Amniotic stem cell (primary cell): ENCODE measurements around the gene LAPTM5.
A peak's percentile ranks its signal among the peaks of the same experiment; 100 is the strongest.

Experiments used
- DNase-seq: peaks from one replicate; lab custom pipeline; 2025; lab: John Stamatoyannopoulos, UW

The LAPTM5 gene

DNA sequence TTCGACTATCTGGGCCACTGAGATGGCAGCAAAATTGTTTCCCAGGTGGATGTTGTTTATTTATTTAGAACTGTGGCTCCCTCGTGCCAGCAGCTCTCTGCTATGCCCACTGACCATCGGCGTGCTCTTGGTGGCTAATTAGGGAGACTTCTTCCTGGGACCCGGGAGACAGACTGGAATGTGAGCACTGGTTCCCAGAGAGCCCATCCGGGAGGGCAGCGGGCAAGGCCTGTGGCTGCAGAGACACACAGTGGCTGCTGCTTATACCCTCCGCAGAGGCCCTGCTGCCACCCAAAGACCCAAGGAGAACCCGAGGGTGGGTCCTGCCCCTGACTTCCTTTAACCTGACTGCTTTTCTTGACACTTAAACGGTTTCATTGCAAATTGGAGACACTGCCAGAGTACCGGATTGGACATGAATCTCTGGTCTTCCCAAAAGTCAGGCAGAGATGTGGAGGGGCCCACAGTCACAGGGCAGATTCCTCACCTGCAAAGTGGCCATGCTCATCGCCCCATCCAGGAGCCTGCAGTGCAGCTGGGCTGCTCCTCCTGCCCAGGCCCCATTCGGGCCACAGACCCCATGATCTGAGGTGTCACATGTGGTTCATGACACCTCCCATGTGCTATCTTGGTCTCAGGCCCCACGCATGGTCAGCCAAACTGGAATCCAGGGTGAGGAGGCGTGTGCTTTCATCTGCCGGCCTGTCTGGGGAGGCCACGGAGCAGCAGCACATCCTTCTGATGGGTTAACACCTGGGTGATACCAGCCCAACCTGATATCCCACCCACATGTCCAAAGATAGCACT lies 28.5 kb downstream of the LAPTM5 start:
- DNase-seq, result no peak

DNA sequence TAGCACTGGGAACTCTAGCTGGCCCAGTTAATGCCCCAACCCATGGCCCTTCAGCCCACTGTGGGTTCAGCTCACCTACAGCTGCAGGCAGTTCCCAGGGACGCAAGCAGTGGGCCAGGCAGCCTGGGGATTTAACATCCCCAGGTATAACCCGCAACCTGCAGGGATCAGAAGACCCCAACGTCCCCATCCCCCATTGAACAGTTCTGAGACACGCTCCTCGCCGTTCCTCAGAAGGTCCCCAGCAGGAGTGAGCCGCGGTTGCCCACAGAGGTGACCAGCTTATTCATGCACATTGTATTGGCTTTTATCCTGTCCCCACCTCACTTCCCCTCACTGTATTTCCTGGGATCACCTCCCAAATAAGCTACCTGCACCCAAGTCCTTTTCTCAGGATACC lies 29.2 kb downstream of the LAPTM5 start:
- DNase-seq, result no peak

DNA sequence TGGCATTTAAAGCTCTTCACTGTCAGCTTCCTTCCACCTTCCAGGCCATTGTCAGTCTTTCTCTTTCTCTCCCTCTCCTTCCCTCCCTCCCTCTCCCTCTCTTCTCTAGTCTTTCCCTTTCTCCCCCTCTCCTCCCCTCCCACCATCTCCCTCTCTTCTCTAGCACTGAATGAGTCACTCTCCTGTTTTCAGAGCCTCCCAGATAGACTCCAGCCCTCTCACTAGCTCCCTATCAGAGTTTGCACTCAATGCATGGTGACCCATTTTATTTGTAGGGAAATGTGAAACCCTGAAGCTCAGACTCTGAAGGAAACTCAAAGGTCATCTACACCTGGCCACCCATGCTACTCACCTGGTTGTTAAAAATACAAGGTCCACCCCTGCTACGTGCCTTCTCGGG lies 29.8 kb downstream of the LAPTM5 start:
- DNase-seq, result no peak

DNA sequence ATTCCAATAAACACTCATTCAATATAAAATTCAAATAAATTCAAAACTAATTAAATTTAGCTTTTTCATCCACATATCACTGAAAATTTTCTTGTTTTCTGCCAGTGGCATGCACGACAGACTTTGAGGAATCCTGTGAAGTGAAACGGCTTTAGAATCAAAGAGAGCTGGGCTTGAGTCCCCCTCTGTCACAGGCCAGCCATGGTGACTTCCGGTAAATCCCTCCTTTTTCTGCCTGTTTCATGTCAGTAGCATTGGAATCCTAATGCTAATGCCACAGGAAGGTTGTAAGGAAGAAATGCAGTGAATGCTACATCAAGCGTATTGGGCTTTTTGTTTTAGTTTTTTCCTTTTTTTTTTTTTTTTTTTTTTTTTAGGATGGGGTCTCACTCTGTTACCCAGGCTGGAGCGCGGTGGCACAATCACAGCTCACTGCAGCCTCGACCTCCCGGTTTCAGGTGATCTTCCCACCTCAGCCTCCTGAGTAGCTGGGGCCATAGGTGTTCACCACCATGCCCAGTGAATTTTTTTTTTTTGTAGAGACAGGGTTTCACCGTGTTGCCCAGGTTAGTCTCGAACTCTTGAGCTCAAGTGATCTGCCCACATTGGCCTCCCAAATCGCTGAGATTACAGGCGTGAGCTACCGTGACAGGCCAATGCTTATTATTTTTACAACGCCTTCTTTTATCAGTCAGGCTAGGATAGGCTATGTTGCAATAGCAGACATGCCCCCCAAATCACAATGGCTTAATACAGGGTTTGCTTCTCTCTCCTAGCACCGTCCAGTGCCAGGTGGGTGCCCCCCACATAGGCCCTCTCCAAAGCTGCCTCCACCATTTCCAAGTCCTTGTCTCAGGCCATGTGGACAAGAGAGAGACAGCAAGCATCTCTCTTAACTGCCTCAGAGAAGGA lies 30.5 kb downstream of the LAPTM5 start:
- no peak for DNase-seq

DNA sequence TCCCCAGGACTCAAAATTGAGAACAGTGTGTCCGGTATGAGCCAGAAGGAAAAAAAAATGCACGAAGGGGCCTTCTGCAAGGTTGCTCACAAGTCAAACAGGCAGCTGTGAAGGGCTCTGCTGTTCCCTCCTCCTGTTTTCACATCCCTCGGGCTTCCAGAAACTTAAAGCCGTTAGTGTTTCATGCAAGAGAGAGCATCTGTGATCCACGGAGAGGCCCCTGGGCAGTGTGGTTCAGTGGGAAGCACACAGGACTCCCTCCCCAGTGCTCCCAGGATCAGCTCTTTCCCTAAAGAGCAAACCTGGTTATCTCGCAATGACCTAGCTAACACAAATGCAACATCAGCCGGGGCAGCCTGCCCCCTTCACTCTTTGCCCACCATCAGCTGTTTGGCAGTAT lies 31.3 kb downstream of the LAPTM5 start:
- no peak for DNase-seq

DNA sequence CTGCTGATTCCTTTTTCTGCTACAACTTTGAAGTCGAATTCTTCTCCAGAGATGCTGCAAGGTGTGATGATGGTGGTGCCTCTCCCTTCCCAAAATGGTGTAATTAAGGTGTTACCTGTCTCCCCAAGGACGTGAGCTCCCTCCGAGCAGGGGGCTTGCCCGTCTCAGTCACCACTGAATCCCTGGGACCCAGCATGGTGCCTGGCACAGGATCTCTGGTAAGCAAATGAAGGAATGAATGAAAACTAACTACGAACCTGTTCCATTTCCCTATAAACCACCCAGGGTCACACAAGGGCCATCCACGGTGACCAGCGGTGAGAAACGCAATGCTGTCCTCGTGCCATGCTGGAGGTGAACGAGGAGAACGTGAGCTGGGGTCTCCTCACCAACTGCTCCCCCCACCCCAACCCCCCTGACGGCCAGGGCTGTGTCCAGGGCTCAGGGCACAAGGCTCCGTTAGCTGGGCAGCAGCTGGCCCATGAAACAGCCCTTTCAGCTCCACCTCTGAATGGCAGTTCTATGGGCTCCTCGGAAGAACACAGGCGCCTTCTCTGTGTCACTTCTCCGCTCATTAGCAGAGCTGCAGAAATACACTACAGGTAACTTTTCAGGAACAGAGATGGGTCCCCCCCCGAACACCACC lies 32.0 kb downstream of the LAPTM5 start:
- DNase-seq, result no peak

DNA sequence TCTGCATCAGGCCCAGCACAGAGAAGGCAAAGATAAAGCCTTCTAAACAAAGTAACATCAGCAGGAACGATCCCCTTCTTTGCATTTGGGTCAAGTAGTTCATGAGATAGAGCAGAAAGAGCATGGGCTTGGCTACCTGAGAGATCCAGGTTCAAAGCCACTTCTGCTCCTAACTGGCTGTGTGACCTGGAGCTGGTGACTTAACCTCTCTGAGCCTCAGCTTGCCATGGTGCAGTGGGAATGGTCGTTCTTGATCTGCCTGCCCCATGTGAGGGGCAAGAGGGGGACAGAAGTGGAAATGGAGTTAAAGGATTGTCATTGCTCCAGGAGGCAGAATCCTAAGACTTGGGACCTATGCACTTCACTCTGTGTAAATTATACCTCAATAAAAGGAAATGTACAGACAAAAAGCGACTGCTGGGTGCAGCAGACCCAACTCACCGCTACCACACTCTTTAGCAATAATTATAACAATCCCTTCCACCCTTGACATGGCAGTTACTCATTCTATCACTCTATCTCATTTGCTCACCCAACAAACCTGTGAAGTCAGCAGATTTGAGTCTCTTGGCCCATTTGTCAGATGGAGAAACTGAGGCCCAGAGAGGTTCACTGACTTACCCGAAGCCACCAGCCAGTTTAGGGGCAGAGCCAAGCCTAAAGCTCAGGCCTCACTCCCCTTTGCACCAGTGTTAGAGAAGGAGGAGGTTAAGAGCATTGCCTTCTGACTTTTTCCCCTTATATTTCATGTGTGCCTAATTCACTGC lies 32.7 kb downstream of the LAPTM5 start:
- no peak for DNase-seq

DNA sequence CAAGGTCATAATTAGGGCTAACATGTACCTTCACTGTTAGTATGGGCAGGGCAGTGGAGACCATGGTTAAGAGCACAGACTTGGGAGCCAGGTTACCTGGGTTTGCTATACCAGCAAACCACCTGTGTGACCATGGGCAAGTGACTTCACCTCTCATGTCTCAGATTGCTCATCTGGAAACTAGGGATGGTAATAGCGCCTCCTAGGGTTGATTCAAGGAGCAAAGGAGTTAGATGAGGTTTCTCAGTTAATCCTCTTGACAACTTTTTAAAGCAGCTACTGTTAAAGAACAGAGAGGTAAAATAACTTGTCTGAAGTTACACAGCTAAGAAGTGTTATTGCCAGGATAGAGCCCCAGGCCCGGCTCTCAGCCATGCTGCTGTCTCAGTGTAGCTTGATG lies 33.4 kb downstream of the LAPTM5 start:
- DNase-seq, result no peak

DNA sequence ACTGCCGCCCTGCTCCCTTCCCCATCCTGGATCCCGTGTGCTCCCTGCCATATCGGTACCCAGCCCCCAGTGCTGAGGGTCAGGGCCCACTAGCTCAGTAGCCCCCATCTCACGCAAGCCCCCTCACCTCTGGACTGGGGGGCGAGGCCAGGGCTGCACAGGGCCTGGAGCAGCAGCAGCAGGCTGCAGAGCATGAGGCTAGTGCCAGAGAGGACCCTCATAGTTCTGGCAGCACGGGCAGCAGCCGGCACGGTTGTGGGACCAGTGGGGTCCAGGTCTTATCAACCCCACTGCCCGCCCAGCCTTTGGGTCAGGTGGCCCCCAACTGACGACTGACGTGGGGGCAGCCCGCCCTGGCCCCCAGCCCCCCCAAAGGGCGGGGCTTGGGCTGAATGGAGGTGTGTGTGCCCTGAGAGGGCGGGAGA lies 34.2 kb downstream of the LAPTM5 start, which contains the start of gene MATN1:
Gene MATN1, minus strand, starts transcription at position 255 of the 425 bp plus-strand sequence. Its CDS starts 34 bp downstream, at position 221.
- no peak for DNase-seq

DNA sequence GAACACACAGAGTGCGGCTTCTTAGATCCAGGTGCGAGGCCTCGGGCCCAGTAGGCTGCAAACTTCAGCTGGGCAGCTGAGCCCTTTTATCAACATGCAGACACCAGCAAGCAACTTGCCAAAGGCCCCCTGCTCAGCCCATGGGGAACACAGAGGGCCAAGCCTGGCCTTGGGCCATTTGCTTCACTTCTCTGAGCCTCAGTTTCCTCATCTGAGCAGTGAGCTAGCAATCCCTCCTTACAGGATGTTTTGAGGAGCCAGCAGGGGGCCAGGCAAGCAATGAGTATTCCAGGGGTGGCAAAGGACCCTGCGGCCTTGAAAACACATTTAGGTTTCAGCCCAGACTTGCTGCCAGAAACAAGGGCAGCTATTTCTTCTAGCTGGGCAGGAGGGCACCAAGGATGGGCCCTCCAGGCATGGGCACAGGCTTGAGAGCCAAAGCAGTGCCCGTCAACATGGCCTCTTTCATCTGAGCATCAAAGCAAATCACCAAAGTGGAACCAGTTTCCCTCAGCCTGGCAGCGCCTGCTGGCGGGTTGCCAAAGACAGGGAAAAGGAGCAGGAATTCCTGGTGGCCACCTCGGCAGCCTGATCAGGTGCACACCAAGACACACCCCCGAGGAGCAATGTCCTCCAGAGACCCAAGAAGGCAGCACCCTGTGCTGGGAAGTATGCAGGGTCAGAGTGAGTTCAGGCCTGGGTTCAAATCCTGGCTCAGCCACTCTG lies 35.6 kb downstream of the LAPTM5 start:
- DNase-seq, result no peak

DNA sequence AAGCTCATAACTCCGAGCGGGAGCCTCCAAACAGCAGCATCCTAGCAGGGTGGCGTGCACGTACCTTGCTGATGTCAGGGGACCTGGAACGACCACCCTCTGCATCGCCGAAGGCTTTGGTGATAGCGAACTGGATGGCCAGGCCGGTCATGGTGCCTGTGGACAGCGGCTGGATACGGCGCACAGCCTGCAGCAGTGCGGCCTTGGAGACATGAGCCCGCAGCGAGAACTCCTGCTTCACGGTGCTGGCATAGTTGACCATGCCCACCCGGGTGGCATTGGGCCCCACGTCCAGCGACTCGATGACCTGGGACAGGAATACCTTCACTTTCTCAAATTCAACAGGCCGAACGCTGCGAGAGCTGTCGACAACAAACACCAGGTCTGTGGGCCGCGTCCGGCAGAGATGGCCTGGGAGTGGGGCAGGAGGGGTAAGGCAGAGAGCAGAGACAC lies 36.2 kb downstream of the LAPTM5 start:
- DNase-seq, result no peak

DNA sequence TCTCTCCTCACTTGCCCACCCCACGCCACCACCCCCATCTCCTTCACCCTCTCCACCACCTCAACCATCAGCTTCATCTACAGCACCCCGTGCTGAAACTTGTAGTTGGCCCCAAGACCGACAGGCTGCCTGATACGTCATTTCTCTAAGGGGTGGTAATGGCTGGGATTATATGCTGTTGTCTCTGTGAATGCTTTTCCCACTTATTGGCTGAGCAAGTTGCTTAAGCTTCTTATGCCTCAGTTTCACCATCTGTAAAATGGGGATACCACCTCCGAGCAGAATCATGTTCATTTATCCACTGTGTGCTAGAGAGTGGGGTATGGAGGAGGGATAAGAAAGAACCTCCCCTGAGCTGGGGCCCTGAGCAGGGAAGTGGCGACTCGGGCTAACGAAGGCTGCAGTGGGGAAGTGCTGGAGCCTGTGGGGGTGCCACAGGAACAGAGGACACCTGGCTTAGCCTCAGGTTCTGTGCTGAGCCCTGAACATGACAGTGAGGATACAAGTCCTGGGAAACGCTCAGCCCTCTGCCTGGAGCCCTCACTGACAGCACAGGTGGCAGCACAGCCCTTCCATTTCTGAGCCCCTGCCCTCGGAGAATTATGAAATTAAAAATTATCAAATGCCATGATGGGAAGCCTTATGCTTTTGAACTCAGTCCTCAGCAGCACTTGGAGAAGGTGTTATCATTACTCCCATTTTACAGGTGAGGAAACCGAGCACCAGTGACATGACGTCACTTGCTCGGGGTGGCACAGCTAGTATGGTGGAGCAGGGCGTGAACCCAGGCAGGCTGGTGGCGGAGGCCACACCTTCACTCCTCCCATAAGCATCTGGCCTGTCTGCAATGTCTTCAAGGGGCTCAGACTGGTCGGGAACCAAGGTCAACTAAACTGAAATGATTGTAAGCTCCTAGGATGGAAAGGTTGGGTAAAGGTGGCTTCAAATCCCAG lies 37.0 kb downstream of the LAPTM5 start:
- DNase-seq, result no peak

DNA sequence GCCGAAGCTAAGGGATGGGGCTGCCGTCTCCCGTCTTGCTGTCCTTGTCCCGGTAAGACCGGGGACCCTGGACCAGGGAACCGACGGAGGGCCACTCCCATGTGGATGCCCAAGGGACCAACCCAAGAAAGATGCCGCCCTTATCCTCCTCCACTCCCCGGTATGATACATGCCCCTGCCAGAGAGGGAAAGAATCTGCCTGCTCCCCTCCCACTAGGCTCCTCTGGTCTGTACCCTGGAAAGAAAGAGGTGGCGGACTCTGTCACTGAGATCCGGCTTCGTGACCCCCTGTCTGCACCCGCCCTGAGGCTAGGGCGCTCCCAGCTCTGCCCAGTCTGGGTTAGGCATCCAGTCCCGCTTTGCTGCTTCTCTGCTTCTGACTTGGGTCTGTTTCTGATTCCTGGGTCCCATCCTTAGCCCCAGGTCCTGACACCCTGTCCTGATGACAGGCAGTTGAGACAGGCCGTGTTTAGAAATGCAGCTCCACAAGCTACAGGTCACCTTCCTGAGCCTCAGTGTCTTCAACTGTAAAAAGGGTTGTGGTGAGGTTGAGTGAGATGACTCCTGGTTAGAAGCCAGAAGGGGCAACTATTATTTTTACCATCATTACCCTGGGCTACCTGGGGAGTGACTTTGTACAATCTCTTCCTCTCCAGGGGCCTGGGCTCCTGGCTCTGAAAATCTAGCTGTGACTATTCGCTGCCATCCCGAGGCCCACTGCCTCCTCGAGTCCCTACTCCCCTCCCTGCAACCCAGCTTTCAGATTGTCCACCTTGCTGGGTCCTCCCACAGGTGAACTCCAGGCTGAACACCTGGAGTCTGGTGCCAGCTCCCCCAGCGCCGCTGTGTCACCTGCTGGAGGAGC lies 37.9 kb downstream of the LAPTM5 start:
- no peak for DNase-seq

DNA sequence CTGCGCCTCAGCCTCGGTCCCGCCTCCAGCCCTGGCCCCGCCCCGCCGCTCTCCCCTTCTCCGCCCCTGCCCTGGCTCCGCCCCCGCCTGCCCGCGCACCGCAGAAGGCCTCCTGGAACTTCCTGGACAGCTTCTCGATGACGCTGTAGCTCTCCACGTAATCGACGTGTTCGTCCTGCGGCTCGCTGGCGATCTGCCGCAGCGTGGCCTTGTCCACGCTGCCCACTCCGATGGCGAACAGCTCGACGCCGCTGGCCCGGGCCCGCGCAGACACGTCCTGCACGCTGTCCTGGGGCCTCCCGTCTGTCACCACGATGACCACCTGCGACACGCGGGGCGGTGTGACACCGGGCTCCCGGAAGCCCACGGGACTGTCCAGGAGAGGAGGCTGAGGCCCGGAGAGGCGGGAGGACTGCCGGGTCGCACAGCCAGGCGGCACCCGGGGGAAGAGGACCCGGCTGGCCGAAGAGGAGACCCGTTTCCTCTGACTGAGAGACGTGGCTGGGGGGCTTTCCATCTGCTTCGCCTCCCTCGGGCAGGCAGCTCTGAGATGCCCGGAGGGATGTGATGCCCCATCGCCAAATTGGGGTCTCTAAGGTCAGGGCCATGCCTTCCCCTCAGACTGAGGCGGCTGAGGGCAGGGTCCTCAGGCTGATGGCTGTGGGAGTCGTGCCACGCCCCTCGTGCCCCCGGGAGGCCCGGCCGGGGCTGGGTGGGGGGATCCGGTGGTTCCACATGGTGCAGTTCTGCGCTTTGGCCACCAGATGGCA lies 38.8 kb downstream of the LAPTM5 start:
- DNase-seq, result peak; percentile 100

DNA sequence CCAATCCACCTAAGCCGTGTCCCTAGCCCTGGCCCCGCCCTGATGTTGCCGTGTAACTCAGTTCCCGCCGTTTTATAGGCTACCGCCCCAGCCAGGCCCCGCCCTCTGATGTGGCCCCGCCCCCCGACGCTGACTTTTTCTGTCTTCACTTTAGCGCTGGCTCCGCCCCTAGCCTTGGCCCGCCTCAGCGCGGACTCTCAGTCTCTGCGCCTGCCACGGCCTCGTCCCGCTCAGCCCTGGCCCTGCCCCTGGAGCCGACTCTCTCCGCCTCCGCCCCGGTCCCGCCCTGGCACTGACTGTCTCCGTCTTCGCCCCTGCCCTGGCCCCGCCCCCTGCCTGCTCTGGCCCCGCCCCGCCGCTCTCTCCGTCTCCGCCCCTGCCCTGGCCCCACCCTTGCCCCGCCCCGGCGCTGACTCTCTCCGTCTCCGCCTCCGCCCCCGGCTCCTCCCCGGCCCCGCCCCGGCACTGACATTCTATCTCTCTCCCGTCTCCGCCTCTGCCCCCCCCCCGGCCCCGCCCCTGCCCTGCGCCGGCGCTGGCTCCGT lies 39.4 kb downstream of the LAPTM5 start:
- DNase-seq, result peak; percentile 100

DNA sequence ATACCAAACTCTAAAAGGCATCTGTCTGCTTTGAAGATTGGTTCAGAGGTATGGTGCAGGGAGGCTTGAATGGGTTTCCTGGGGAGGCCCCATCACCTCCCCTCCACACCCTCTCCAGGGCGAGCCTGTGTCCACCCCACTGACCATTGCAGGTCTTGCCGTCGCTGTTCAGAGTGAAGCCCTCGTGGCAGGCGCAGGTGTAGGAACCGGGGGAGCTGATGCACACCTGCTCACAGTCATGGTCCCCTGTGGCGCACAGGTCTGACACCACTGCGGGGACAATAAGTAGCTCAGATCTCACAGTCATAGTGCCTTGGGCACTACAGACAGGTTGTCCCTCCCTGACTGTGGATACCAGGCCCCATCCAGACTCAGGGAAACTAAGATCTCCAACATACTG lies 40.9 kb downstream of the LAPTM5 start:
- DNase-seq, result no peak

DNA sequence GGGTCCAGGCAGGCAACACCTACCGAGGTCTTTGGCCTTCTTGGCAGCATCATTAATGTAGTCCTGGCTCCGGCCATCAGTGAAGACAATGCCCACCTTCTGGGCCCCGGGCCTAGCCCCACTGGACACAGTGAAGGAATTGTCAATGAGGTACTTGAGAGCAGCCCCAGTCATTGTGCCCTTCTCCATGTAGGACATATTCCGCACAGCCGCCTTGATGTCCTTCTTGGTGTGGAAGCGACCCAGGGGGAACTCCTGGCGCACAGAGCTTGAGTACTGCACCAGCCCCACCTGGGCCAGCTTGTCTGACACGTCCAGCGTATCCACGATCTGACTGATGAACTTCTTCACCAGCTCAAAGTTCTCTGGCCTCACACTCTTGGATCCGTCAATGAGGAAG lies 41.7 kb downstream of the LAPTM5 start:
- DNase-seq, result no peak

DNA sequence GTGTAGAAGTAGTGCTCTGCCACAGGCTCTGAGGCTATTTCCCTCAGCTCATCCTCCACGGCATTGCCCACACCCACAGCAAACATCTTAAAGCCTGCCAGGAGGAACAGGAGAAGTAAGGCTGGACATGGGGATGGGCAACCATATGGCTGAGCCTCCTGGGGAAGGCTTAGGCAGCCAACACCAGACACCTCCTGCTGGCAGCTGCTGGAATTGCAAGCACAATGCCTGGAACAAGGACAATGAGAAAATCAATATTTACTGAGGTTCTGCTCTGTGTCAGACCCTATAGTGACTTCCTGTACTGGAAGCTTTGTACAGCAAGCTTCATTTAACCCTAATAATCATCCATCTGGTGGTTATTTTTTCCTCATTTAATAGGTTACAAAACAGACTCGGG lies 42.4 kb downstream of the LAPTM5 start:
- DNase-seq, result no peak
